Activated CD4-positive, alpha-beta T cell treated with anti-CD3 and anti-CD28 coated beads for 48 hours (primary cell): ENCODE results near the gene DNAI2.

Experiments
- DNase-seq: peaks from one replicate; pipeline ENCODE4 v3.0.0-alpha.2; 2020

Gene DNAI2

DNA sequence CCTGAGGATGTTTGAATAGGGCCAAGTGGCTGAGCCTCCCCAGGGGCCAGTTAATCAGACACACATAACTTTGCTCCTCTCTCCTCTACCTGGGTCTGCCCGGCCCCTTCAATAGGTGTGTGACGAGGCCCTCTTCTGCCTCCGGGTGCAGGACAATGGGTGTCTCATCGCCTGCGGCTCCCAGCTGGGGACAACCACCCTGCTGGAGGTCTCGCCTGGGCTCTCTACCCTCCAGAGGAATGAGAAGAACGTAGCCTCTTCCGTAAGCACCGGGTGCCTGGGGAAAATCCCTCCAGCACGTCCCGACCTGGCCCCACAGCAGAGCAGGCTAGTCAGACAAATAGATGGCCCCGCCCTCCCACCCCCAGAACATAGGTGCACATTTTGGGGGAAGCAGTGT lies 35.9 kb downstream of the DNAI2 start:
- DNase-seq: no peak

DNA sequence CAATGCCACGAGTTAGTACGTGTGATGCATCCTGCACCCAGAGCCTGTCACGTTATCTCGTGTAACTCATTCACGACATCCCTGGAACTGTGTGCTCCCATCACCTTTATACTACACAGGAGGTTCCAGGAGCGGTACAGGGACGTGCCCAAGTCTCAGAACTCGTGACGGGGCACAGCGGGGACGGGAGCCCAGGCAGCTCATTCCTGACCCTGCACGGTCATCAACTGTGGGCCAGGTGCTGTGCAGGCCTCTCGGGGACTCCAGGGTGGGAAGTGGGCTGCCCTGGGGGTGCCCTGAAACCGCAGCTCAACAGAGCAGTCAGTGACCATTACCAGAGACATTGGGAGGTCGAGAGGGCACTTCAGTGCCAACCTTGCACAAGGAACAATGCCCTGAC lies 40.8 kb downstream of the DNAI2 start:
- DNase-seq: no peak

DNA sequence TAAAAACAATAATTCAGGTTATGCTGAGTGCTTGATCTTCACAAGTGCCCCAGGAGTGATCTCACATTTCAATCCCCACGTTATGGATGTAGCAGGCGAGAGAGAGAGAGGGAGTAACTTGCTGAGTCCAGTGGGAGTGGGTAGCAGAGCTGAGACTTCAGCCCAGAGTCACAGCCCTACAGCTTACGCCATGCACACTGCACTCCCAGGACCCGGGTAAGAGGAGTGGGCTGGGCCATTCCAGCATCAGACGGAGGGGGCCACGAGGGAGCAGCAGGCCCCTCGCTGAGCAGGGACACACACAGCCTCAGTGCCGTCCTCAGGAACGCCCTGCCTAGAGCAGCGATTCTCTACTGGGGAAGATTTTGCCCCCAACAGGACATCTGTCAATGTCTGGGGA lies 42.2 kb downstream of the DNAI2 start:
- DNase-seq: no peak

DNA sequence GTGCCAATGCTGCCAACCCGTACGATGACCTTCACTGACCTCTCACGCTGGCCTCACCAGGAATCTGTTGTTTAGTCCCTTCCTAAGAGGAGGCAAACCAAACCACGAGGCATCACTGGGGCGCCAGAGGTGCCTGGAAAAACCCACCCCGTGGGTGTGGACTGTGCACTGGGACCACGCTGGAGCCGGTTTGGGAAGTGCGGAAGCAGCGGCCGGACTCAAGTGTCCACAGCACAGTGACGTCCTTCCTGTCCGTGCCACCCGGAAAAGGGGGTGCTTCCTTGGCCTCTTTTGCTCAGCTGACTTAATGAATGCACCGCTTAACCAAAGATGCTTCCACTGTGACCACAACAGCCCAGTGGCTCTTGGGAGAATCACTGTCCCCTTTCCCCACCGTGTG lies 43.0 kb downstream of the DNAI2 start:
- no peak for DNase-seq

DNA sequence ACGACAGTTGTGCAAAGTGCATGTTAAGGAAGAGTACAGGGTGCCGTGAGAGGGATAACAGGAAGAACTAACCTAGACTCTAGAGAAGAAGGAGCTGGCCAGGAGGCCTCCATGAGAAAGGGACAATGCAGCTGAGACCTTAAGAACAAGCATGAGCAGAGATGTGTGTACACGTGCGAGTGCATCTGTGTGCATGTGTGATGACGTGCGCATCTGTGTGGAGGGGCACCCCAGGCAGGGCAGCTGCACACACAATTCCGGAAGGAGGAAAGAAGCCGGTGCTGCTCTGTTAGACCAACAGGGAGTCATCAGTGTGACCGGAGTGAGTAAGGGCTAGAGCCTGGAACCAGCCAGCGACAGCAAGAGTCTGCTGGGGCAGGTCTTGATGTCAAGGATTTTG lies 44.4 kb downstream of the DNAI2 start:
- DNase-seq: no peak

DNA sequence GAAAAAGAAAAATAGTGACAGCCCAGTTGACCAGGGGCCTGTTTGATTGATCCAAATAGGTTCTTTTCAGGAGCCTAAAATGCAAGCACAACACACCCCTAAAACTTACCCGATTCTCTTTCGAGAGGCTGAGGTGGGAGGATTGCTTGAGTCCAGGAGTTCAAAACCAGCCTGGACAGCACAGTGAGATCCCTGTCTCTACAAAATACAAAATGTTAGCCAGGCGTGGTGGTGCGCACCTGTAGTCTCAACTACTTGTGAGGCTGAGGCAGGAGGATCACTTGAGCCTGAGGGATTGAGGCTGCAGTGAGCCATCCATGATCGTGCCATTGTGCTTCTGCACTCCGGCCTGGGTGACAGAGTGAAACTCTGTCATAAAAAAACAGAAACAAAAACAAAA lies 50.5 kb downstream of the DNAI2 start:
- no peak for DNase-seq

DNA sequence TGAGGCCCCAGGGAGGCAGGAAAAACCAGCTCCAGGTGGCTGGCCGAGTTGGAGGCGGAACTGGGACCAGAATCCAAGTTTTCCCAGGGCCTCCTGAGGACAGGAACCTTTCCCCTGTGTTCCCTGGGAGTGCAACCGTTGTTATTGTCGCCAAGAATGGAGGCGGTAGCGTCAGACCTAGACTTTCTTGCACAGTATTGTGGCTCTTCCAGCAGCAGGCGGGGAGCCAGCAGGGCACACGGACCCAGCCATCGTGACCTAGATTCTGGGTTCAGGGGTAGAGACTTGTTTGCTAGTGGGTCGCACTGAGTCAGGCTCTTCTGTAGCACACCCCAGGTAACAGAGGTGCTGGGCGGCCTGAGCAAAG lies 51.3 kb downstream of the DNAI2 start:
- DNase-seq: no peak

DNA sequence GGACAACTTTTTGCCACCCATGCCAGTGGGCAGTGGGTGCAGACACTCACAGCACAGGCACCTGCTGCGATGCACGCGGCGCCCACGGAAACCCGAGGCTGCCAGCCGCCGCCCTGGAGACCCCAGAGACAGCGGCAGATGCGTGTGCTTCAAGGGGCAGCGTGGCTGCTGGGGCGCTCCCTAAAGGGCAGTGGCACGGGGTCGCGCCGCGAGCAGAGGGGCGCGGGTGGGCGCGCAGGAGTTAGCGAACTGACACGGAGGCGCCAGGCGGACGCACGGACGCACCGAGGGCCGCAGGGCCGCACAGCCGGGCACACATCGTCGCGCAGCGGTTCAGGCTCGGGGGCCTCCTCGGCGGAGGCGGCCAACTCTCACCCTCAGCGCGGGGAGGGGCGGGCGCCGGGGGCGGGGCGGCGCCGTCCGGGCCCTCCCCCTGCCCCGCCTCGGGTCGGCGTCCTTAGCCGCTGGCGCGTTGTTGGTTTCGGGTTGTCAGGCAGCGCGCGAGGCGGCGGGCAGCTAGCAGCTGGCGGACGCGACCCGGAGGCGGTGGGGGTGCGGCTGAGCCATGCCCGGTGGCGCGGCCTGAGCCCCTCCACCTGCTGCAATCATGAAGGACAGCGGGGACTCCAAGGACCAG lies 51.8 kb downstream of the DNAI2 start, which contains the start of gene KIF19:
Gene KIF19 (plus strand): TSS at position 484 of the 637 bp plus-strand sequence. CDS start 124 bp downstream, at position 608.
- peak; percentile 64 for DNase-seq

DNA sequence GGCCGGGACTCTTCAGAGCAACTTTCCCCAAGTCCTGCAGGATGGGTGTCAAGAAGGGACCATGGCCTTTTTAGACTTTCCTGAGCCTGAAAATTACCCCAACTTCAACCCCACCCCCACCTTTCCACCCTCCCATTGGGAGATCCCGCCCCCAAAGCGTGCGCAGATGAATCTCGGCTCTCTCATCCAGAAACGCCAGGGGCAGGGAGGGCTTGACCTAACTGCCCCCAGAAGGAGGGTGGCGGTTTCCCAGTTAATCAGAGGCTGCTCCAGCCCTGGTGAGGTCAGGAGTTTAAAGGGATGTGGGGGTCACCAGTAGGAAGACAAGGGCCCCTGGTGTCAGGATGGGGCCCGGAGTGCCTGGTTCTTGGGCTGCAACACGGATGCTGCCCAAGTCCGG lies 52.5 kb downstream of the DNAI2 start:
- no peak for DNase-seq

DNA sequence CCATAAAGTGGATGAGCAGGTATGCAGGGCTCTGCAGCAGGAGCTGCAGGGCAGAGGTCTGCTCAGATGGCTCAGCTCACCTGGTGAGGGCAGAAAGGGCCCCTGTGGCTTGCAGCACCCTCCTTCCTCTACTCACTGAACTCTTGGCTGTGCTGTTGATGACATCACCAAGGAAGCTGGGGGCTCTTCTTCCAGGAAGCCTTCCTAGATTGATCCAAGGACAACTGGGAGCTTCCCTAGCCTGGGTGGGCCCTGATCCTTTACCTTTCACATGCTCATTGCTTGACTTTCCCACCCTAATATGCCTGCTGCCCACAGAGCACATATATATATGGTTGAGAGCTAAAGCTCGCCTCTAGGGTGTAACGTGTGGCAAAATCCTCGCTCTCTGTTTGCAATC lies 54.5 kb downstream of the DNAI2 start:
- no peak for DNase-seq

DNA sequence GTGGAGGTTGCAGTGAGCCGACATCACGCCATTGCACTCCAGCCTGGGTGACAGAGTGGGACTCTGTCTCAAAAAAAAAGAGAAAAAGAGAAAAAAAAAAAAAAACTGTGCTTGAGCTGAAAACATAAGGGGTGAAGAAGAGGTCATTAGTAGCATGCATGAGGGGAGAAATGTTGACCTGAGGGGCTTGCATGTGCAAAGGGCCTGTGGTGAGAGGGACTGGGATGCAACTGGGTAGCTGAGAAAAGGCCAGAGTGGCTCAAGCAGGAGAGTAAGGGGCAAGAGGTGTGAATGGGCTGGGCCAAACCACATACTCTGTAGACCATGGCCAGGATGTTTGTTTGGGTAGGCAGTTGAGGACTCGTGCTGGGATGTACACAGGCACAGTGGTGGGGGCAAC lies 55.3 kb downstream of the DNAI2 start:
- no peak for DNase-seq

DNA sequence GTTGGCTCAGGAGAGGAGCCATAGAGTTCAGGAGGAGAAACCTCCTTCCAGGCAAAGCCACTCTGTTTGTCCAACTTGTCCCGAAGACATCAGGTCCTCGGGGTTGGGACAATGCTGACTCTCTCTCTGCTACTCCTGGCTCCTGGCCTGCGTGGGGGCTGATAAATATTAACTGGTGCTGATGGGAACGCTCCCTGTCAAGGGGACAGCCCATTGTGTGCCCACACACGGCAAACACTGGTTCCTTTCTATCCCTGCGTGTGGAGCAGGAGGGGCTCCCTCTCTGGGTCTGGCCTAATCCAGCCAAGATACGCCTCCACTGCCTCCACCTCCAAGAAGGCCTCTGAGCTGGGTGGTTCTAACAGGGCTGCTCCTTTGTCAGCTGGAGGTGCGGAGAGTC lies 56.4 kb downstream of the DNAI2 start:
- no peak for DNase-seq

DNA sequence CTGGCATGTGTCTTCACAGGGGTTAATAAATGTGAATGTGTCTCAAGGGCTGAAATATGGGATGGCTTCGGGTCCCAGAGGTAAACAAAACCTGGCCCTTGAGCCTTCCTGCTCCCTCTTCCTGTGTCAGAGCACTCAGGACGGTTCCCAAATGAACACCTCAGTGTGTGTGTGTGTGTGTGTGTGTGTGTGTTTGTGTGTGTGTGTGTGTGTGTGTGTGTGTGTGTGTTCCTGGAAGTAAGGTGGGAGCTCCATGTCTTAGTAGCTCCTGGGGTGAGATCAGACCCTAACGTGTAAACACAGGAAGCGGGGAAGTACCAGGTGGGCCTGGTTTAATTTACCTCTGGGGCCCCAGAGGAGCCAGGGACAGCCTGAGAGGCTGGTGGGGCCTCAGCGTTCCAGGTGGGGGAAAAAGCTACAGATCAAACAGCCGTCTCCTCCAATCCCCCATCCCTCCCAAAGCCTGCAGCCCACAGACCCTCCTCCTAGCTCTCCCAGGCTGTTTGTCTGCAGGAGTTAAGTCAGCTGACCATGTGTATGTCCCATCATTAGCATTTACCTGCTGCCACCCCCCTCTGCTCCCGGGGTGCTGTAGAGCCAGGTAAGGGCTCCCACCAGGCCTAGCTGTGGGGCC lies 58.1 kb downstream of the DNAI2 start:
- no peak for DNase-seq

DNA sequence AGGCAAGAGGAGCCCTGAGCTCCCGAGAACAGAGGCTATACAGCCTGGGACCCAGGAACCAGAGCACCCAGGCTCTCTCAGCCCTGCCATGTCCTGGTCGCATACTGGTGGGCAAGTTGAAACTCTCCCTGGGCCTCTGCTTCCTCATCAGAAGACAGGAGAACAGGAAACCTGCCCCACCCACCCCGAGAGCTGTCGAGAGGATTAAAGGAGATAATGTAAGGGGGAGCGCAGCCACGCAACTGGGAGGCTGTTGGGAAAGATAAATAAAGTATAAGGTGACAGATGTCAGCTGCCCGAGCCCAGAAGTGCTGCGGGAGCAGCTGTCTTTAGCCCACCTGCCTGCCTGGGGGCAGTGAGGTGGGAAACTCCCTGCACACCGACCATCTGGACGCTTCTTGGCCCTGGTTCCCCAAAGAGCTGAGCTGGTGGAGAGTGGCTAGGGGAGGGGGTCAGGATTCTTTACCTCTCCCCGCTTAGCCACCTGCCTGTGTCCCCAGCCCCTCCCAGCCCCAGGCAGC lies 58.8 kb downstream of the DNAI2 start:
- no peak for DNase-seq

DNA sequence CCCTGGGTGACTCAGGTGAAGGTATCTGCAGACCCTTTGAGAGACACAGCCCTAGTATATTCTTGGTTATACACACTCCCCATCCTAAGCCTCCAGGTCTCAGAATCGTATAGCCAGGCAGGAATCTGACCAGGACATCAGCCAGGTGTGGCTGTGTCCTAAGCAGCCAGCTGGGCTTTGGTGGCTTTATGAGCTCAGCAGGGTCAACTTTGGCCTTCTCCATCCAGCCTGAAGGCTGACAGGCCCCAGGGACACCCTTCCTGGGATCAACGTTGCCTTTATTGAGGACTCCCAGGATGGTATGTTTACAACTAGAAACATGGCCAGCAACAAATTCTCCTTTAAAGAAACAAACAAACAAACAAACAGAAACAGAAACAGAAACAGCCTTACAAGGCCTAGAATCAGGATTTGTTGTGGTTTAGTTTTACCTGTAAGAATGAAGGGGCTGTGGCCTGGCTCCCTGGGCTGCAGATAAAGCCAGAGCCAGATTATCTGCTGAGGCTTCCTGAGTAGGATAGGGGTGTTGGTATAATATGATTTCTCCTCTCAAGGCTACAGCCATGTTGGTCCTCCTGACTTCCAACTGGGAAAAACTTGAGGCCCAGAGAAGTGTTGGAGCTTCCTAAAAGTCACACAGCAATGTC lies 60.5 kb downstream of the DNAI2 start:
- DNase-seq: no peak

DNA sequence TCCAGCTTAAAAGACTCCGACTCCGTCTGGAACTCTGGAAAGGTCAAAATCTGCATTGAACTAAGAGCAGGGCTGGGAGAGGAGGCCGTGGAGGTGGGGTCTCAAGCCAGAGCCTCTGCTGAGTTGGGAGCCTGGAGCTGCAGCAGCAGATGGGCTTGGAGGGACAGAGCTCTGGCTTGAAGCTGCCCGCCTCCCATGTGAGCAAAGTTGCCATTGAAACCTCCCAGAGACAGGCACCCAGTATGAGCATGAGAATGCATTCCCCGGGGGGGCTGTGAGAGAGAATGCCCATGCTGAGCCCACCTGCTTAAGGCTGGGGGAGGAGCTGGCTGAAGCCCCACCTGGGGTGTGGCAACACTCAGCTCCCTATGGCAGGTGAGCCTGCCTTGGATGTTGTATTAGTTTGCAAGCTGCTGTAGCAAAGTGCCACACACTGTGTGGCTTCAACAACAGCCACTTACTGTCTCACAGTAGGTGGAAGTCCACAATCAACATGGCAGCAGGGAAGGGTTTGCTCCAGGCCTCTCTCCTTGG lies 61.6 kb downstream of the DNAI2 start:
- no peak for DNase-seq

DNA sequence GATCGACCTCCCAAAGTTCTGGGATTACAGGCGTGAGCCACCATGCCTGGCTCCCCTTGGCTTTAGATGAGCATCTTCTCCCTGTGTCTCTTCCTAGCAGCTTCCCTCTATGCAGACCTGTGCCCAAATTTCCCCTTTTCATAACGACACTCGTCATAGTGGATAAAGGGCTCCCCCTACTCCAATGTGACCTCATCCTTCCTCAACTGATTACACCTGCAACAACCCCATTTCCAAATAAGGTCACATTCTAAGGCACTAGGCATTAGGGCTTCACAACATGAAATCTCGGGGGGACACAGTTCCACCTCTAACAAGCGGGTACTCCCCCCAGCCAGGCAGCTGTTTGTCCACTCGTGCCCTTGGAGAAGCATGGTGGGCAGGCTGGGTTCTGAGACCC lies 62.3 kb downstream of the DNAI2 start:
- DNase-seq: no peak

DNA sequence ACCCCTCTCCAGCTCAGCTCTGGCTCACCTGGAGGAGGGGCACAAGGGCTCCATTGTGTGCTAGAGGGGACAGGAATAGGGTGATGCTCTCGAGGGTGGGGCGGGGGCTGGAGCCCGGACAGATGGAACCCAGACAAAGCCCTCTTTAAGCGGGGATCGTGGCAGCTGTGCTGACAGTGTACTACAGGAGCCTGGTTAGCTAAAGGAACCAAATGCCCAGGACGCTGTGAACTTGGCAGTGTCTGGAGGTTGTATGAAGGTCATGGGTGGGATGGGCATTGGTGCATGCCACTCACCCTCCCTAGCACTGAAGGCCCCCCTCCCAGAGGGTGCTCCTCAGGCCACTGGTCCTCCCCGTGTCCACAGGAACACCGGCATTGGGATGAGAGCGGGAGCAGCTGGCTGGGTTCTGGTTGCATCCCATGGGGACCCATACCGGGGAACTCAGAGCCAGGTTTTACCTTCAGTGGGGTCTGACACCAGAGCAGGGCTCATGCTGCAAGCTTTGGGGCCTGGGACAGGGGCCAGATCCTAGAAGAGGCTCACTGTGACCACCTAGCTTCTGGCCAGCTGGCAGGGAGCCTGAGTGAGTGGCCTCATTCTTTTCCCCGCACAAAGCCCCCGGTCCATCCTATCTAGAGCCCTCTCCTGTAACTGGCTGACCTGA lies 63.9 kb downstream of the DNAI2 start:
- no peak for DNase-seq

DNA sequence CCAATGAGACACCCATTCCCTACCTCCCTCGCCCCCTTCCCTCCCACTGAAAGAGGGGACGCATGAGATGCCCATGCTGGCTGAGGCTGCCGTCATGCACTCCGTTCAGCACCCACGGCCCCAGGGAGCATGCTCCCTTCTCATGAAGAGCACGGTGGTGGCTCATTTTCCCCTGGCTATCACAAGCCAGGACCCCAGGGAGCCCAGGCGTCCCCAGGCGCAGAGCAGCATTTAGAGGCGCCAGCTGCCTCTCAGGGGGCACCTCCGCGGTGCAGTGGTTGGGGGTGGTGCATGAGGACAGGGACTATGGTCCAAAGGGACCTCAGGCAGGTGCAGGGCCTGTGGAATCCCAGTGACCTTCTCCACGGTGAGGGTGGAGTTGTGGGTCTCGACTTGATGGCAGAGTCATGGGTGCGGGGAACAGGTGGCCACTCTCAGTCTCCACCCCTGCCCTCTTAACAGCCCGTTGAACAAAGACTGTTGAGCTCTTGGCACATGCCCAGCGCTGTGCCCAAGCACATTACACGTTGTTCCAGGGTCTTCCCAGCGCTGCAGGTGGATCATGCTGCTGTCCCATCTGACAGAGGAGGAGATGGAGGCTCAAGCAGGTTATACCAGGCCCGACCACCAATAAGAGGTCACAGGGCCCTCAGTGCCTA lies 65.6 kb downstream of the DNAI2 start:
- no peak for DNase-seq

DNA sequence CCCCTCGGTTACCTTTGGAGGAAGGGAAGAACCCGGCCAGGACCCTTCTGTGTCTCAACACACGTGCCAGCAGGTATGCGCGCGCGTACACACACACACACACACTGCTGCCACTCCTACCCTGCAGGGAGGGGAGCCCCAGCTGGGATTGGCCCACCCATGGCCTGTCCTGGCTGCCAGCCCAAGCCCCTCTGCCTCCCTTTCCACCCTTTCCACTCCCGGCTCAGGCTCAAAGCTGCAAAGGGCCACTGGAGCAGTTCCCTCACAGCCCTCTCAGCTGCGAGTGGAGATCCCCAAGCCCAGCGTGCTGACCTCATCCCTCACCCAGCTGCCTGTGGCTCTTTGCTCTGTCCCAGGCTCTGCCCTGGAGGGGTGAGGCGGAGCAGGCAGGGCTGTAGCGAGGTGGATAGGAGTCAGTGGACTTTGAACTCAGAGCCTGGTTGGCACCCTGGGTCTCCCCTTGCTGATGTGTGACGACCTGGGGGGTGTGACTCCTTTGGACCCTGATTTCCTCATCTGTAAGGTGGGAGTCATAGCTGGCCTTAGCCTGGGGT lies 66.5 kb downstream of the DNAI2 start:
- DNase-seq: no peak

DNA sequence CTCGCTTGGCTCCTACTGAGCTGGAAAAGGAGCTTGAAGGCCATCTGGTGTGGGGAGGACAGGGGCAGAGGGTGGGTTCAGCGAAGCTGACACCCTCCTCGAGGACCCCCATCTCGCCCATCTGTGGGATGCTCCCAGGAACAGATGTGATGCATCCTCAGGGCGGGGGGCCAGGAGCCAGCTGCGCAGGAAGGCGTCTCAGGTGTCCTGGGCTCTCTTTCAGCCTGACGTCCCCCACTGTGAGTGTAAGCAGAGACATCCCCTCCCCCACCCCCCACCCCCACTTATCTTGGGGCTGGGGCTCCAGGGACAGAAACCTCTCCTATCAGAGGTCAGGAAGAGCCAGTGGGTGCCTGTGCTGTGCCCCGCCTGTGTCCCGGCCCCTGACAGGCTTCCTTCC lies 68.2 kb downstream of the DNAI2 start:
- no peak for DNase-seq

DNA sequence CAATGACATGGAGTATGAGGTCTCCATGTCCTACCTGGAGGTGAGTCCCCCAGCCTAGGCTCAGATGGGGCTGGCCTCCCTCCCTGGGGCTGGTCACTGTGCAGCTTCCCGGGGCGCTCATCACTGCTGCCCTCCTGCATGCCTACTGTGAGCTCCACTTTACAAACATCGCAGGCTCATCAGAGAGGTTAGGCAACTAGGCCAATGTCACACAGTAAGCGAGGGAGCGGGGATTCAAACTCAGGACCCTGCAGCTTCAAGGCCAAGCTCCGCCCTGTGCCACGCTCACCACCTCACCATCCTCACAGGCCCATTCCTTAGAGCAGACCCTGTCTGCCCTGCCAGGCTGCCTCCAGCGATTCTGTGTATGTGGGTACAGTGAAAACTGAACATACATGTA lies 69.1 kb downstream of the DNAI2 start:
- no peak for DNase-seq
